NCI-H524 treated with DMSO at 0.1 percent for 48 hours (cell line): ENCODE measurements around the gene RRBP1.
A peak's percentile ranks its signal among the peaks of the same experiment; 100 is the strongest.

Source experiments
- DNase-seq: peaks from one replicate; lab custom pipeline; 2025; lab: John Stamatoyannopoulos, UW

Gene RRBP1

DNA sequence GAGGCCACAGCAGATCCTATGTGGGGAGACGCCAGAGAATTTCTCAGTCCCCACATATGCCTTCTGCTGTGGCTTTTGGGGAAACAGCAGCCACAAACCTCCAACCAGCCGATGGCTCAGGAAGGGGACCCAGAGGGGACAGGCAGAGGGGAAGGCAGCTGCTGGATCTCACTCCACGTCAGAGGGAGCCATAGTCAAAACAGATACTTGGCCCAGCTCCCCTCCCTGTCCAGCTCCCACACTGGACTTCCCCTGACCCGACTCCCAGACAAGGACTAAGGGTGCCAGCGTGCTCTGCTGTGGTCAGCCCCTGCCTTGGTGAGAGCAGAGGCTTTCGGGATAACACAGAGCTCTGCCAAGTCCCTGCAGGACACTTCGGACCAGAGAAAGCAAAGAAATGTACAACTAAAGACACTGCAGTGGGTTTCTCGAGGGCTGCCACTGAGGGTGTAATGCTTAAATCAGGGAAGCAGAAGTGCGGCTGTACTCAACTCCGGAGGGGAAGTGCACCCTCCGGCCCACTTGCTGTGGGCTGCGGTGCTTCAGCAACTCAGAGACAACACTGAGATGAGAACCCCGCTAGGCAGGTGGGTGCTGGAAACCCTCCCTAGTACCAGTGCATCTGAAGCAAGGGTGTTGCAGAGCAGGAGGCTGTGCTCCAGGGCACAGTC is 47.2 kb downstream of the RRBP1 start:
- no peak for DNase-seq

GRCh38 chr20:17633850-17634500 is 48.1 kb downstream of the RRBP1 start:
- DNase-seq, result no peak

- DNase-seq, result no peak
Measured at GRCh38 chr20:17633221-17633849, 48.7 kb downstream of the RRBP1 start.

DNA sequence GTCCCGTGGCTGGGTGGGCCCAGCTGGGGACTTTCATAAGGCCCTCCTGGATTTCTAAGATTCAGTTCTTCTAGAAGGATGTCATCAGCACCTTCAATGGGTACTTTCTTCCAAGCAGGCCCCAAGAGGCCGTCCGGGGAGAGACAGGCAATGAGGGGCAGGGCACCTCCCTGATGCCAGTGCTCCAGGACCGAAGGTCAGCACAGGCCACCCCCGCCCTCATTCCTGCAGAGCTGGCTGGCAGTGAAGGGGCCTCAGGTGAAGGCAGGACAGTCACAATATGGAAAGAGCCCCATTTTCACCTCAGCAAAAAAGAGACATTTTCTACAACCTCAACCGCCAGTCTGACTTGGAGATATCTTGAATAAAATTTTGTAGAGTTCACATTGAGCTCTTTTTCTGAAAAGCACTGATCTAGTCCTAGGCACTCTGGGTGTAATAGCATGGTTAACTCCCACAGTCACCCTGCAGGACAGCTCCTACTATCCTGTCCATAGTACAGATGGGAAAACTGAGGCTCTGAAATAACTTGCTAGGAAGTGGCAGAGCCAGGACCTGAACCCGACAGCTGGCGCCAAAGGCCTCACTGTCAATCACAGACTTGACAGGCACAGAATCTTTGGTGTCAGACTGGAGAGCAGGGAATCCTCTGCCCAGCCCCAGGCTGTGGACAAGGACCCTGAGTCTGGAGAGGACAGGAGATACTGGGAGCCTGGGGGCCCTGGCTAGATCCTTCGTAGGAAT is 50.3 kb downstream of the RRBP1 start:
- no peak for DNase-seq

DNA sequence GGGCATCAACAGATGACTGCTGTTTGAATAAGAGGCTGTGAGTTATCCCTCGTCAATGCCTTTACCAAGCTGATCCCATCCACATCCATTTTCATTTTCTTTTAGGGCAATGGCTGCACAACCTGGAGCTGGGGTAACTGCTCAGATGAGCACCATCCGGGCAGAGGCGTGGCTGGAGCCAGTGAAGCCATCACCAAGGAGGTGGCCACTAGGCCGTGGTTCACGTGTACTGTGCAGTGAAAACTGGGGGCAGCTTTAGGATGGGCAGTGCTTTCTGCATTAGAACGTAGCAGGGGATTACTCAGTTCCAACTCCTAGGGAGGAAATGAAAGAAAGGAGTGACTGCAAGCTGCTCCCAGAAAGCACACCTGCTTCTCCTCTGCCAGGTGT is 51.2 kb downstream of the RRBP1 start:
- DNase-seq, result no peak

DNA sequence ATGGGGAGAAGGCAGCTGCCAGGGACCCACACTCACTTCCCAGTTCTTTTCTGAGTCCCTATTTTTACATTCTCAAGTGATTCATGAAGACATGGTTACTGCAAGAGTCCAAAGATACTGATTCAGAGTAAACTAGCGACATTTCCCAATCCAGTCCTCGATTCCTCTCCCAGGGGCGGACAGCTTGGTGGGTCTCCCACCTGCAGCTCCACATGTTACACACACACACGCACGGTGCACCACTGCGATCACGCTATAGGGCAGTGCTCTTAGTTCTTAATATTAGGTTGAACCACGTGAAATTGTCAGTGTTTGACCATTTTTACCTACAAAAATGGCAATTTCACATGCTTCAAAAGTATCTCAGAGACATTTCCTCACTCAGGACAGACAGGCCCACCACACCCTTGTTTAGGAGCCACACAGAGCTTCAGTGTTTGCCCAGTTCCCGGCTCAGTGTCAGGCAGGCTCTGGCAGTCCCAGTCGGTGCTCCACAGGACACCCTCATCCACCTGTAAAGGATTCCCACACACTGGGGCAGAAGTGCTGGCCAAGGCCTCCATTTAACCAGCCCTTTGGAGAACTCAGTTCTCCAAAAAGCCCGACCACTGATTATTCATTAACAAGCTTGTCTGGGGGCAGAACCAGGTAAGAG is 51.8 kb downstream of the RRBP1 start:
- no peak for DNase-seq

DNA sequence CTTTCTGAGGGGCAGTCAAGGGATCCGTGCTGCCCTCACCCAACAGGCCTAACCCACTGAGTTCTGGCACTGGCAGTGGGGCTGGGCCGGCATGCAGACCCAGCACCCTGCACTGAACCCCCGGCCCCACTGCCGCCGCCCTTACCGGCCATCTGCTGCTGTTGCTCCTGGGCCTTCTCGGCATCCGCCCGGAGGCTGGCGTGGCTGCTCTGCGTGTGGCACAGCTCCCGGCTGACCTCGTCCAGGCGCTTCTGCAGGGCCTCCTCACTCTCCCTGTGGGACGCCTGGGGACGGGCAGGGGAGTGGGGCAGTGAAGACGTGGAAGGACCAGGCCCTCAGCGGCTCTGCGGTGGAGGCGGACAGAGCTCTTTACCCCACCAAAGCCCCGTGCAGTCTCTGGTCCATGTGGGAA is 52.4 kb downstream of the RRBP1 start:
- DNase-seq, result no peak

DNA sequence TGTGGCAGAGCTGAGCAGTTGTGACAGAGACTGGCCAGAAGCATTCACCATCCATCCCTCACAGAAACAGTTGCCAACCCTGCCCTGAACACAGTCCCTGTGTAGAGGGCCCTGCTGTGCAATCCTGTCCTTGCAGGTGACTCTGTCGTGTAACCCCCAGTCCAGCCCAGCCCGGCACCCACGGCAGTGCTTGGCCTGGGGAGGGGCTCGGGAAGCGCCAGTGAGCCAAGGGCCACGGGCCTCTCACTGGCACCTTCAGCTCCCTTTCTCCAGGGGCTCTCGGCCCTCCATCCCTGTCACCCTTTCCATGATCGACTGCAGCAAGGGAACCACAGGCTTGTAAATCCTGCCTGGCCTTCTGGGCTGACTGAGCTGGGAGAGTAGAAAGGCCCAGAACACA is 53.0 kb downstream of the RRBP1 start:
- DNase-seq, result no peak

GRCh38 chr20:17628101-17628841 is 53.8 kb downstream of the RRBP1 start:
- DNase-seq, result no peak

- no peak for DNase-seq
Measured at GRCh38 chr20:17627101-17627955, 54.7 kb downstream of the RRBP1 start.

GRCh38 chr20:17626217-17627007 is 55.6 kb downstream of the RRBP1 start:
- no peak for DNase-seq

DNA sequence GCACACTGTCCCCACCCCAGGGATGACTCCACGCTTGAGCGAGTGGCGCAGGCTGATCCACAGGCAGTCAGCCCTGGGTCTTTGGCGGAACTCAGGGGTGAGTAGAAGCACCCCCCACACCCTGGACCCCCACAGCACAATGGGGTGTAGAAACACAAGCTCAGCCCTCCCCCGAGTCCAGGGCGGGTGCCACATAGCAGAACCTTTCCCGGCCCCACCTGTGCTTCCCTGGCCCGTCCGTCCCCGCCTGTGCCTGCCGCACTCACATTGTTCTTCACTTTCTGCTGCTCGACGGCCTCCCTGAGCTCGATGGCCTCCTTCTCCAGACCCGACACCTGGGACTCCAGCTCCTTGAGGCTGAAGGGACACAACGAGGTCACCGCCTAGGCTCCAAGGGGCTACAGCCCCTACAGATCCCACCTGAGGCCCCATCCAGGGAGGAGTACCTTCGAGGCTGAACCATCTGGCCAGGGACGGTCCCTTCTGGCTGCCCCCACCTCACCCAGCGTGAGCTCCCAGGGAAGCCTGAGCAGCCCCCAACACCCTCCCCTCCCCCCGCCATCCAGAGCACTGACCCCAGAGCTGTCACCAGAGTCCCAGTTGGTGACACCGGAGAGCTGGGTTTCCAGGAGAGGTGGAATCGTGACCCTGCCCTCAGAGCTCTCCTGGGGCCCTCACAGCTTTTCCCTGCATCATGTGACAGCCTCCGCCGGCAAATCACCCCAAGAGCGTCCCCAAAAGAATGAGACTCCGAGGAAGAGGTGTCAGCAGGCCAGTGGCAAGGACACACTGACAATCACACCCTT is 56.6 kb downstream of the RRBP1 start:
- DNase-seq, result no peak

- DNase-seq, result peak; percentile 3
Measured at GRCh38 chr20:17624551-17625245, 57.3 kb downstream of the RRBP1 start.

GRCh38 chr20:17624070-17624469 is 58.0 kb downstream of the RRBP1 start:
- no peak for DNase-seq

- no peak for DNase-seq
Measured at GRCh38 chr20:17622851-17623508, 59.1 kb downstream of the RRBP1 start.

- DNase-seq, result no peak
Measured at GRCh38 chr20:17622086-17622850, 59.8 kb downstream of the RRBP1 start.
